ENCODE data around the gene EPAS1. TPM values are rescaled to one million over a fixed set of nuclear protein-coding genes. Genes with fewer than 3 reads are reported as not detected.

Gene EPAS1
- total and polyA plus RNA-seq, 12 donors, result 112 to 415 (median 201) TPM

GRCh38 chr2:46257980-46258379 lies 39.2 kb upstream of the EPAS1 start:
- Histone ChIP-seq H3K36me3 (no peaks in the 10 kb centered on the region), H3K27ac (peak overlapping the region in 6 of 10 donors; percentile 34 to 73 (median 45)), H3K4me3 (no peak overlapping the region), H3K9me3 (no peaks in the 10 kb centered on the region), H3K4me1 (peaks cover 9 to 59% (median 53%) of the 10 kb centered on the region in 9 donors), H3K27me3 (no peaks in the 10 kb centered on the region)
- 69 to 72% methylated on average over 5 of the region's 5 CpGs for WGBS, 2 donors
- DNase-seq (no peak), ATAC-seq (no peak)
- intact Hi-C loops (cut with DNase I), result no loop called here
- no peak for TF ChIP-seq CTCF (IDR thresholded peaks at IDR 0.05)

DNA sequence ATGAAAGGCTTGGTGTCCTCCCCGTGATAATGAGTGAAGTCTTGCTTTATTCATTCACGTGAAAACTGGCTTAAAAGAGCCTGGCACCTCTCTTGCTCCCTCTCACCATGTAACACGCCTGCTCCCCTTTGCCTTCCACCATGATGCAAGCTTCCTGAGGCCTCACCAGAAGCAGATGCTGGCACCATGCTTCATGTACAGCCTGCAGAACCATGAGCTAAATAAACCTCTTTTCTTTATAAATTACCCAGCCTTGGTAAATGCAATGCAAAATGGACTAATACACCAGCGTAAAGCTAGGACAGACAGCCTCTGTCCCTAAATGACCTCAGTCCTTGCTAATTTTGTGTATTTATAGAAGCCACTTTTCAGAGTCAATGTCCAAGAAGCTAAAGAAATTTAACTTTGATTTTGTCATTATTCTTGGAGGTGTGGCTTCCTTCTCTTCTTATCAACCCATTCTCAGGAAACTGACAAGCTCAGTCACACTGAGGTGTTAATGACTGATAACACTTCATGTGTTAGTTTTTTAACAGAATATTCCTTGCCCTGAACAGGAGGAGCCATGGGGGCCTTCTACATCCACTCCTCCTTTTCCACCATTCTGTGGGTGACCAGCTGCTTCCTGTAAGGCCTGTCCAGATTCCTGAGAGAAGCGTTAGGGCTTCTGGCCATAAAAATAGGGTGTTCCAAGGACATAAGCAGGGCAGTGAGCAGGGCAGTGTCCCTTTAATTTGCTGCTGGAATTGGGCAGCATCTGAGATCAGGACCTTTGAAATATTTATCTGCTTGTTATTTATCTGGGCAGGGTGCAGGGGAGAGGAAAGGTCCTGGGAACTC lies 38.0 kb upstream of the EPAS1 start:
- peaks cover 9 to 53% (median 46%) of the 10 kb centered on the region in 9 donors for H3K4me1 ChIP-seq
- no peaks in the 10 kb centered on the region for H3K9me3 ChIP-seq
- peak overlapping the region in 9 of 10 donors; percentile 0 to 73 (median 49) for H3K27ac ChIP-seq
- intact Hi-C loops (cut with DNase I), result no loop called here
- H3K27me3 ChIP-seq, result no peaks in the 10 kb centered on the region
- no peak for TF ChIP-seq CTCF (IDR thresholded peaks at IDR 0.05)
- ATAC-seq (peak; percentile 51 to 80 (median 66)), DNase-seq (peak in 1 of 2 donors; percentile 41)
- no peaks in the 10 kb centered on the region for H3K36me3 ChIP-seq
- H3K4me3 ChIP-seq, result no peak overlapping the region
- 60 to 71% methylated on average over 5 of the region's 5 CpGs for WGBS, 2 donors

GRCh38 chr2:46259777-46260168 lies 37.4 kb upstream of the EPAS1 start:
- no peak for DNase-seq
- no peaks in the 10 kb centered on the region for H3K27me3 ChIP-seq
- 18 to 56% methylated on average over 1 of the region's 1 CpG for WGBS, 2 donors
- peak overlapping the region in 9 of 10 donors; percentile 0 to 73 (median 49) for H3K27ac ChIP-seq
- peaks cover 9 to 53% (median 46%) of the 10 kb centered on the region in 9 donors for H3K4me1 ChIP-seq
- no peaks in the 10 kb centered on the region for H3K36me3 ChIP-seq
- intact Hi-C loops (cut with DNase I), result no loop called here
- no peak for ATAC-seq
- H3K4me3 ChIP-seq, result no peak overlapping the region
- no peak for TF ChIP-seq CTCF (IDR thresholded peaks at IDR 0.05)
- no peaks in the 10 kb centered on the region for H3K9me3 ChIP-seq

- Histone ChIP-seq H3K4me1 (peaks cover 9 to 53% (median 46%) of the 10 kb centered on the region in 9 donors), H3K27me3 (no peaks in the 10 kb centered on the region), H3K9me3 (no peaks in the 10 kb centered on the region), H3K36me3 (no peaks in the 10 kb centered on the region), H3K27ac (peak overlapping the region in 5 of 10 donors; percentile 3 to 73 (median 43)), H3K4me3 (no peak overlapping the region)
- TF ChIP-seq CTCF (IDR thresholded peaks at IDR 0.05), result no peak
- WGBS, 2 donors, result 67 to 89% methylated on average over 4 of the region's 4 CpGs
- DNase-seq (no peak), ATAC-seq (no peak)
- intact Hi-C loops (cut with DNase I), result no loop called here
These were observed 36.9 kb upstream of the EPAS1 start for GRCh38 chr2:46260305-46260704.

All from heart right ventricle (tissue), 16 donors.